ENCODE measurements around the gene KLHDC10.
"Not testable (repeated sequence)": the region's sequence is repeated elsewhere in the genome, so short reads cannot be mapped to it uniquely, and the experiment has no call there.

Gene KLHDC10

DNA sequence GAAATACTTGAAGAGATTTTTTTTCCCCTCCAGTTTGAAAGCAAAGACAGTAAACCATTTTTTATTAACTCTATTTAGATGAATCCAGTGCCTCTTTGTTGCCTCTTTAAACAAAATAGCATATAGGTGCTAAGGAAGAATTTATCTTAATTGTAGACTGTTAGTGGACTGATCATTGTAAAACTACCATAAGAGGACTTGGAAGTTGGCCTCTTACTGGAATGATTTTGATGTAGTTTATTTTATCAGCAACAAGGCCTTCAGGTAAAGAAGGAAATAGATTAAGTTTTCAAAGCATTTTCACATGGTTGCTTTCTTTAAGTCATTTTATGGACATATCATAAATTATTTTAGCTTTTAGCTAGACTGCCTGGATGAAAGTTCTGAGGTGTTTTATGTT is 53.2 kb downstream of the KLHDC10 start:
- DNase-seq: no peak

DNA sequence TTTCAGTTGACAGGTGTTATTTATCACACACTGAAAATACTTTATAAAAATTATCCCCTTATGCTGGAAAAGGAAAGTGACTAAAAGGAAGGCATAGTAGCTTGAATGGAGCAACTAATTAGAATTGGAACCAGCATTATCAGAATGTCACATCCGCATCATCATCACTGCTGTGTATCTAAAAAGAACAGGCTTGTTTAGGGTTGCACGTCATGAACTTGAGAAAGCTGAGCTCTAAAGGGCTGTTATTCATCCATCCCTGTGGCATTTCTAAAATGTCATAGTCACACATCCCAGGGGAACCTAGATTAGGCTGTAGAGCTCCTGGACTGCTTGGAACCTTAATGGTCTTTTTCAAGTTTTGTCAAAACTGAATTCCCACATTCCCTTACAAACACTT is 54.4 kb downstream of the KLHDC10 start:
- DNase-seq: no peak

DNA sequence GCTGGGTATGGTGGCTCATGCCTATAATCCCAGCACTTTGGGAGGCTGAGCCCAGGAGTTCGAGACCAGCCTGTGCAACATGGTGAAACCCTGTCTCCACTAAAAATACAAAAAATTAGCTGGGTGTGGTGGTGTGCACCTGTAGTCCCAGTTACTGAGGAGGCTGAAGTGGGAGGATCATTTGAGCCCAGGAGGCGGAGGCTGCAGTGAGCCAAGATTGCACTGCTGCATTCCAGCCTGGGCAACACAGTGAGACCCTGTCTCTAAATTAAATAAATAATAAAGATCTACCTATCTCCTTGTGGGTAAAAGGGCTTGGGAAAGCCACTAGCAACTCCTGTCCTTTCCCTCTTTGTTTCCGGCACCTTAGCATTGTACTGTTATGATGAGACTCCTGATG is 56.5 kb downstream of the KLHDC10 start:
- DNase-seq: not testable (repeated sequence)

DNA sequence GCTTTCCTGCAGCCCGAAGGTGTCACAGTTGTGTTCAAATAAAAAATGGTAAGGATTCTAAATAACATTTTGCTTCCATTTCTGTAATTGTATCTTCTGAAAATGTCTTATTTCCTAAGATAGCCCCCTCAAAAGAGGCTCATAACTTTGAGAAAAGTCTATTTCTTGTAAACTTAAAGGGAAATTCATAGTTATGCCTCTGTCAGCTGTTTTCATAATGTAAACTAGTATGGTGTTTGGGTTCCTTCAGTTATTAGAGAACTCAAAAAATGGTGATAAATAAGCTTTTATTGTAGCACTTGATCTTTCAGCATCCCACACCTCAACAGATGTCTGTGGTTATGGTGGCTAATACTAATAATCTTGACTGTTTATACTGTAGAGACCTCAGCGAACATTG is 57.1 kb downstream of the KLHDC10 start:
- no peak for DNase-seq

DNA sequence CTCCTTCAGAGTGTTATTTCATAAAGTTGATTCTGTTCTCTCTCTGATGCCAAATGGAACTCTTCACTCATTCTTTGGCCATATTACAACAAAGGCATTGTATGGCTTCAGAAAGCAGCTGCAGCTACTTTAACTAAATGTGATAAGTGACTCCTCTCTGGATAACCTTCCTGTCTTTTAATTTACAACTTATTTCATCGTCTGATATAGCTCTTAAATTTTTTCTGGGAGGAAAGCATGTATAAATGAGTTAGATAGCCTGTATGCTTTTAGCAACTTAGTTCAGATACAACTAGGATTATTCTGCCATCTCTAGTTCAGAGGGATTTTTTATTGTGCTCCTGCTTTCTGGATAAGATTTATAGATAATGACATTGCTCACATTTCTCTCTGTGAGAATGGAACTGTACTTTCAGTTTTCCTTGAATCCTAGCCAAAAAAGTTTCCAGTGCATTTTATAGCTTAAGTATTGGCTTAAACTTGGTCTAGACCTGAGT is 57.5 kb downstream of the KLHDC10 start:
- DNase-seq: no peak

DNA sequence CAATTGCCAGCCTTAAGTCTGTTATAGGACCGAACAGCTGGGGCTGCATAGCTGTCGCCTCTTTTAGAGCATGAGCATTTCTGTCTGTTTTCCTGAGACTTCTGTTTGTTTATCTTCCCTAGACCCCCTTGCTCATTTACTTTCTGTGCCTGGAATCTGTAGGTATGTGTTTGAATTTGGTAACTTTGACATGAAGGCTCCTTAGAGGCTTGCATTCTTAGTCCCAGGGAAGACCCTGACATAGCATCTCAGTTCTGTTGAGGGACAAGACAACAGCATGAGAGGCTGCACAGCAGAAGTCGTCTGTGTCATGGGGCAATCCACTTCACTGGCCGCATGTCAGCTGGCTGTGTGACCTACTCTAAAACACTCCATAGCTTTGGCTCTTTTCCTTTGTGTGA is 58.7 kb downstream of the KLHDC10 start:
- no peak for DNase-seq

DNA sequence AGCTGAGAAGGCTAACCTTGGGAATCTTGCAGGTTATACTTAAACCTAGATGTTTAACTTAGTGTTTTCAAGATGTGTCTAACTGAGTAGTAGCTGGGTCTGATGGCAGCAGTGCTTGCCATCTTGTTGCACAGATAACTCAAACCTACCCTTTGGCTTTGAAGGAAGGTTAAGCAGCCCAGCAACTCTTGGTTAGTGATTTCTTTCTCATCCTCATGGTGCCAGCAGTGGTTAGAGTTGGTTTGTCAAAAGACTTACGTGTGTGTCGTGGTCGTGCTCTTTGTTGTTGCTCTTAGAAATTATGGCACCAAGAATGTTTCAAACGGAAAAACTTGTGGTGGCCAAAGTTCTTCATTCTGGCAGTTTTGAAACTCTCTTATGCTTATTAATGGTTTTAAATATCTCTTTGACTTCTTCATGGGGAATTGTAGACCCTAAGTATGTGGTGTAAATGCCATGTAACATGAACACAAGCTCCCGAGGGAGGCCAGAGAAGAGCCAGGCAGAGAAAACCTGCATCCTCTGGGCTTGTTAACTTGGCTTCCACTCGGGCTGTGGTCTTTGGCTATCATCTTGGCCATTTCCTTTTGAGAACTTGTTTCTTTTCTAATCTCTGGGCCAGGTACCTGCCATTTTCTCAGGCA is 61.0 kb downstream of the KLHDC10 start:
- DNase-seq: no peak

DNA sequence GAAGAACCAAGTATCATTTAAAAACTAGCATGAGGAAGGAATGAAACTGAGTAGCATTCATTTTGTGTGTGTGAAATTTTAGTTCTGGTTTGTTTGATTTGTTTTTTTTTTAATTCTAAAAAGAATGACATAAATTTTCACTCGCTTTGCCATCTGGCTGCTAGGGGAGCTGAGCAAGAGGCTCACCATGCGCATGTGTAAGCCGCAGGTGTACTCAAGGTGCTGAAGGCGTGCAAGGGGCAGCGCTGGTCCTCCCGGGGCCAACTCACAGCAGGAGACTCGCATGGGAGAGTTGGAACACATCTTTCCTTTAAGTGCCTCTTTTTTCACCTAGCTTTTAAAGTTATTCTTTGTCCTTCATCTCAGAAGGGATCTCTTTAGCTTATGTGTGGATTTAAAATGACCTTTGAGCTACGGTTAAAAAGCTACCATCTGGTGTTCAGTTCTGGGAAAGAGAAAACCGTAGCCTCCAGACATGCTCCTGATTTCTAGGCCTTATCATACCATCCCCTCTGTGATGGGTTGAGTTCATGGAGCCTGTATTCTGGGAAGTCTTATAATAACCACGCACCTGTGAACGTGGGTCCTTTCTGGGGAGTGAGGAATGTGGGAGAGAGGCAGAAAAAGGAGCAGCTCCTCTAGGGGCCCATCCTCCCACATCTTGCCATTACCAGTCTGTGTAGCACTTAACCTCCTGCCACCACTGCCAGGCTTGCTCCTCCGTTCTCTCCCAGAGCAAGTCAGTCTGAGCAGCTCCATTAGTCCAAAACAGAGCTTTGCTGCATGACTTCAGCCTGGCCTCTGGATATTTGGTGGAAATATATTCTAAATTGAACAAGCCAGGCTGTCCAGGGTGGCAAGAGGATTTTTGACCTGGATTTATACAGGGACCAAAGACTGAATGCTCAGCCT is 61.9 kb downstream of the KLHDC10 start:
- DNase-seq: no peak

DNA sequence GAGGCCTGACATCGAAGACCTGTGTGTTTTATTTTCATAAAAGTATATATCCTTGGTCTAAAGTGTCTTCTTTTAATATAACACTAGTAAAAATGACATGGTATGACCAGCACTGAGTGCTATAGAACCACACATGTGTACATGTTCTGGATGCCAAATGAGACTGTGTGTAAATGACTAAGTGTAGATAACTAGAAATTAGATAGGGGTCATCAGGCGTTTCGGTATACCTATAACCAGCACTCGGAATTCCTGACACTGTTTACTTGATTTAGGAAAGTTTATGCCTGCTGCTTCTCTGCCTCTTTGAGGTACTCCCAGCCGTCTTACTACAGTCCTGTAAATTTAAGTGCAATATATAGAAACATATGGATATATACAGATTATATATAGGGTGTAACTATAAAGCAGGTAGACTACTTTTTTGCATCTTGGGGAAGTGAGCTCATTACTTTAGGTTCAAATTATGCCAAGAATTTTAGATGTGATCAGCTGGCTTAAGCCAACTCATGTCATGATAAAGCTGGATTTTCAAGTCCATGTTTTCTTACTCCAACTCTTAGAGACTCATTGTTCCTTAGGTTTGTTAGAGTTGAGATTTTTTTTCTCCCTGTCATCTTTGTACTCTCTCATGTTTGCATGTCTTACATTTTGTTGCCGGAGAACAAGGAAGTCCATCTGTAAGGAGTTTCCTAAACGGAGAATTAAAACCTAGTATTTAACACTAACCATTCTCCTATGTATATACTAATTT is 62.9 kb downstream of the KLHDC10 start:
- no peak for DNase-seq

DNA sequence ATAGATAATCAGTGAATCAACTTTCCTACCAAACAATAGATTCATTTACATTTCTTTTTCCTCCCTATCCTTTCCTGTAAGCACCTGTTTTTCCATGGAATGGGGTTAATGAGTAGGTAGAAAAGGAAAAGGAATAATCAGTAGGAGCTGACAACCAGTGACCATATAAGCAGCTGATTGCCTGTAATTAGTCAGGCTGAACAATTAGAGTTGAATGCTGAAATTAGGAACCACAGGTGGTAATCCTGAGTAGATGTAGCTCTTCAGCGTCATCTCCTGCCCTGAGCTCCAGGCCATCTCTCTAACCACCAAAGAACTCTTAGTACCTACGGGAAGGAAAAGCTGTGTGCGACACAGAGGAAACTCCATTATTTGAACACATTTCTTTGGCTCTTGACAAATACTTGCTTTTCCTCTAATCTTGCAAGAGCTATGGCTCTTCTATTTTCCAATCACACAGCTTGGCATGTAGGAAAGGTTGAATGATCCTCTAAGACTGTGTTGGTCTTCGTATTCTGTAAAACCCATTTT is 63.8 kb downstream of the KLHDC10 start:
- DNase-seq: no peak

DNA sequence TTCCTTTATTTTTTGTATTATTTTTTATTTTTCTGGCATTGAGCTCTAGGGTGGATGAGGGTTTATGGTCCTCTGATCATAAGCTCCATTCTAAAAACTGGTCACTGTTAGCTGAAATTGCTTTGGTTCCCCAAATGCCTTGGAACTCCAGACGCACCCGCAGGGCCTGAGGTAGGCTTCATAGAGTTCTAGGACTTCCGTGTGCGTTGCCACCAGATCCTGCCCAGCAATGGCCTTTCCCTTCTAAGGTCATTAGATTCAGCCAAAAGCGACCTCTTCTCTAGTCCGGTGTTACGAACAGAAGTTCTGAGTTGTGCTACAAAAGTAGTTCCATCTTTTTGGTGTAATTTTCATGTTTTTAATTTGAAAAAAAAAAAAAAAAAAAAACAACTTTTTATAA is 64.4 kb downstream of the KLHDC10 start:
- DNase-seq: no peak

DNA sequence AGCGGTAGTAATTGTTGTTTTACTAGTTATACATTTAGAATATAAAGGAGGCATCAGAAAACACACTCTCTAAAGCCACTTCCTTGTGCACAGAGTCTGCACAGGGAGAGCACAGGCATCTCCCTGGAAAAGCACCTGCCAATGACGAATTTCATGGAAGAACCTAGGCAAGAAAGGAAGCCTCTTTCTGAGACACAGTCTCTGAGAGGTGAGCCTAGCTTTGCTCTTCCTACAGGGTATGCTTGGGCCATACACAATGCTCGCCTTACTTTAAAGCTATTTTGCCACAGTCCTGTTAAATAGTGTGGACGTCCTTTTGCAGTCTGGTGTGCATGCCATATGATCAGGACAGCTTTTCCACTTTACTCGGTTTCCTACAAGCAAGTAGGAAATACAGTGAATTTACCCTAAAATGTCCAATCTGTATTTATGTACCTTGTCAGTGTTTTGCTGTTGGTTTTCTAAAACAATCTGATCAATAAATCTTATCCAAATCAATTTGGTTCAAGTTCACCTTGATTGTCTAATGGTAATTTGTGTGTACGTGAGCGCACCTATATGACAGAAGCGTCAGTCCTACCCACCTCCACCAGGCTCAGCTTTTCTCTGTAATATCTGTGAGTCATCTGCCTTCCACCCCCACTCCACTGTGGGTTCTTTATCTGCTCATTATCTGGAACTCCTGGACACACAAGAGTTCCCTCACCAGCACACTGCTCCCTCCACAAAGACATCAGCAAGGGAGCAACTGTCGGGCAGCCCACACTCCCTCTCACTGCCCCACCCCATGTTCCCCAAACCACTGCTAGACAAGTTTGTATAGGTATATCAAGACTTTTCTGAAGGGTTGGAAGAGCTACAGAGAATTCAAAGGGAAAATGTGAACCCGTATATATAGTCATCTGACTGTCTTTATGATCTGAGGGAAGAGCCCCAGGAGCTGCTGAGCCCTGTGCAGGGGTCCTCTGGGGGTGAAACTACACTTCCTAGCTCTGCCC is 65.2 kb downstream of the KLHDC10 start:
- no peak for DNase-seq

DNA sequence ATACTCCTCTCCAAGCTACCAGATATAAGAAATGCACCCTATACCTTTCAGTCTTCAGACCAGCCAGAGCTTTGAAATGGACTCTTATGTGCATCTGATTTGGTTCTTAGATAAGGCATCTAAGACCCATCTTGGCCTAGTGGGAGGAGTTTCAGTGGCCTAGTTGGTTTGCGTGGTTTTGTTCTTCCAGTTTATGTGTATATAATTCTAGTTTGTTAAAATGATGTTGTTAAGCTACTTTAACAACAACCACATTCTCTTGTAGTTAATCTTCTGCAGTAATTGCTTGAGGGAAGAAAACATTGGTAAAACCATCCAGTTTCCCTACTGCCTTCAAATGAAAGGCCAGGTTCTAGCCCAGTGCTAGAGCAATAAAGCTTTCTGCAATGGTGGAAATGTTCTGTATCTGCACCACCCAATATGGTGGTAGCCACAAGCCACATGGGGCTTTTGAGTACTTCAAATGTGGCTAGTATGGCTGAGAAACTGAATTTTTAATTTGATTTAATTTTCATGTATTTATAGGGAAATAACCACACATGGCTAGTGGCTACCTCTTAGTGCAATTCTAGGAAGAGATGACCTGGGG is 66.3 kb downstream of the KLHDC10 start:
- no peak for DNase-seq

DNA sequence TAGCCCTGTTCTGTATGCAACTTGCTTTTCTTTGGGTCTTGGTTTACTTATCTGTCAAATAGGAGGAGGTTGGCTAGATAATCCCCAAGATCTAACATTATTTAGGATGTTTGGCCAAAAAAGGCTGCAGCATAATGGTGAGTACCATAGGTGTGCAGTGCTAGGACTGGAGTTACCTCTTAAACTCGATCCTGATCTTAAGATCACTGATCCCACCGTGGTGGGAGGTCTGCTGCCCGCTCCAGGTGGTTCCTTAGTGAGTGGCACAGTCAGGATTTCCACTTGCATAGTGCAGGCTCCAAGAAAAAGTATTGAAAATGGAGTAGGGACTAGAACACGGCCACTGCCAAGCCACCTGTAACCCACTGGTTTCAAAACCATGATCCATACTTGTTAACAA is 66.9 kb downstream of the KLHDC10 start:
- DNase-seq: no peak

DNA sequence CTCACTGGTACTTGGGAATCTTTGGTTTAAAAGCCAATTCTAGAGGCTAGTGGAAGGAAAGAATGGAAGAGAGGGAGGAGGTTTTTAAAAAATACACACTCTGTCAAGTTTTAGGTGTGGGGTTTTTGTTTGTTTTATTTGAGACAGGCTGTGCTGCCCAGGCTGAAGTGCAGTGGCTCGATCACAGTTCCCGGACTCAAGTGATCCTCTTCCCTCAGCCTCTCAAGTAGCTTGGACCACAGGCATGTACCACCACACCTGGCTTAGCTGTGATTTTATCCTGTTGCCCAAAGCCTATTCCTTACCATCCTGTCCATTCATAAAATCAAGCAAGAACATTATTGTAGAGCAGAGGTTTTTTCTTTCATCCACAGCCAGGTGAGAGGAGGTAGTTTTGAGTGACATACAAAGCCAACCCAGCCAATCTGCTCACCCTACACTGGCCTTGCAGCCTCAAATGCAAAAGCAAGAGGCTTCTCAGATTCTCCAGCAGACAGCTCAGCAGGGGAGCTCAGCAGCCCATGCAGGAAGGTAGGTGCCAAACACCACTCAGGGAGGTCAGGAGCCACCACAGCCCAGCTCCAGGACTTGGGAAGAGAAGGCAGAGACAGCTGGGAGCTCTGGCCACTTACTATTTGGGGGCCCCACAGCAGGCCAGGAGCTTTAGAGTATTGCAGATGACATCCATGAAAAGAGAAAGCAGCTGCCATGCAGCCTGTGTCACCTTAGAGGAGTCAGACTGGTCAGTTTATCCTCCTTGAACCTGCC is 69.0 kb downstream of the KLHDC10 start:
- peak in 1 of 2 experiments; percentile 29 for DNase-seq

DNA sequence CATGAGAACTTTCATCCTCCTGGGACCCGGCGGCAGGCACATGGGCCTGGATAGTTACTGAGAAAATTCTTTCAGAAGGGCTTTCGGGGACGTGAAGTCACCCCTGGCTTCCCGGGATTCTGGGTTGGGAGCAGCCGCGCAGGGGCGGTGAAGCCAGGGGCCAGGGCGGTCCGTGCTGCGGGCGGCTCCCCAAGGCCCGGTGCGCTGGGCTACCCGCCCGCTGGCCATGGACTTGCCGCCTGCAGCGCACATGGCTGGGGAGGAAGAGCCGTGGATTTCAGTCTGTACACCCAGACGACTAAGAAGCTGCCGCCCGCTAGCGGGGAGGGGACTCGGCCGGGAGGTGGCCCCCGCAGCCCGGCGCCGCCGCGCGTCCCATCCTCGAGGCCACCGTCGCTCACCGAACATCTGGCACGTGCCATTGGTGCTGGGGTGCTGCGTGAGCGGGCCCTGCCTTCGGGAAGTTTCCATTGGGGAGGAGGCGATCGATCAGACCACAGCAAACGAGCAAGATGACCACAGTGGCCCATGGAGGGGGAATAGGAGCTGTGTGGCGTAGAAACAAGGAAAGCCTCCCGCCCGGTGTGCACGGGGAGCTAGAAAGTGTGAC is 70.3 kb downstream of the KLHDC10 start:
- DNase-seq: no peak

DNA sequence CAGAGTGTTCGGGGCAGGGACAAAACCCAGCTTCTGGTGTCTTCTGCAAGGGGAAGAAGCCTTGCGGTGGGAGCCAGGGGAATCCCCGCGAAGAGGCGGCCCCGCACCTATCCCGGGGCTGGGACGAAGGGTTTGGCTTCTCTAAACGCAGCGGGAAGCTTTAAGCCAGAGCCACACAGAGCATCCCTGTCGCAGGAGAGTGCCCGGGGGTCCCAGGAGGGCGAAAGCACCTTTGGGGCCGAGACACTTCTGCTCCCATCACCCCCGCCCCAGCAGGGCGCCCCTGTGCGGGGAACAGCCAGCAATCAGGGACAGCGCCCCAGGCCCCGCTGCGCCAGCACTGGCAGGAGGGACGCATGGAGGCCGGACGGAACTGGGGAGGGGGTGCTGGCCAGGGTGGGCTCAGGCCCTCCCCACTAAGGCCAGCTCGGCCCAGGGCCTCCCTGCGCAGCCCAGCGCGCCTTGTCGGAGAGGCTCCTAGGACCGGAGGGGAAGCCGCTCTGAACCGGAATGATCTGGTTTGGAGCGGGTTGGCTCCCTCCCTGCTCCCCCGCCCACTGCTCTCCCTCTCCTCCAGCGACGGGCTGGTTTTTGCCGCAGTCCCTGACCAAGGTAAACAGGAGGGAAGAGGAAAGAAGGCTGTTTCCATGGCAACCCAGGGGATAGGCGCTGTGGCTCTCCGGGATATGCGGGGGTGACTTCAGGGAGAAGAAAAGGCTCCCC is 71.0 kb downstream of the KLHDC10 start:
- peak in 1 of 2 experiments; percentile 44 for DNase-seq

DNA sequence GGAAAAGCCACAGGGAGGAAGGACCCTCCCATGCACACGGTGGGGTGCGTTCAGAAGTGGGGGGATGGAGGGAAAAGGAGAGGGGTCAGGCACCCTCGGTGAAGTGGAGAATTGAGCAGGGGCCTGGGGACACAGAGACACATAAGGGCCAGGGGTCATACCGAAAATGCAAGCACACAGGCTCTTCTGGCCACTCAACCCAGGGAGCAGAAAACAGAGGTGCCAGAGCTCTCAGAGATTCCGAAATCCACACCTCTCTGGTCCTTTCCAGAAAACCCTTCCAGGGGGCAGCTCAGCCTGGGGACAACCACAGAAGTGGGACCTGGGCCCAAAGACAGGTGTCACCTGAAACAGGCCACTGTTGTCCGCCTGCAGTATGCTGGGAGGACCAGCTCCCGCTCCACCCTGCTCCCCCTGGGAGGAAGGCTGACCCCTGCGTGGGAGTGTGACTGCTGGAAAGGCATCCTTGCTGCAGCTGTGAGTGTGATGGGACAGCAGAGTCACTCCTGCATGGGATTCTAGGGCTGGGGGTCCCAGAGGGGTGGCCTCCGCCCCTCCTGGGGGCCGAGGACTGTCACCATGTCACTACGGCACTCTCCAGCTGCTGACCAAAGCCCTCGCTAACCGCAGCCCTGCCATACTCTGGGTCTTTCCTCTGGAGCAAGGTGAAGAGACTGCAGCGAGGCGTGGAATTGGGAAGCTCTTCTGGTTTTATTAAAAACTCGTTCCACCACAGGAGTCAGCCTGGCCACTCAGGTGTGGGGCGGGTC is 71.7 kb downstream of the KLHDC10 start:
- no peak for DNase-seq
